NT2/D1 (cell line): Measurements from ENCODE around the gene DCLK3.

Source experiments
- SUZ12 ChIP-seq: IDR thresholded peaks from 2 replicates; pipeline ENCODE4 v1.6.1; 2011; ENCODE audit not compliant: insufficient read length, insufficient read depth; ENCODE audit errors: extremely low read depth
- YY1 ChIP-seq: IDR thresholded peaks from 2 replicates; pipeline ENCODE4 v1.6.1; 2011; ENCODE audit not compliant: insufficient read length, insufficient read depth
- ZNF274 ChIP-seq: IDR thresholded peaks from 2 replicates; pipeline ENCODE4 v1.6.1; 2011; ENCODE audit warnings: mild to moderate bottlenecking, low read depth, low read length

DNA sequence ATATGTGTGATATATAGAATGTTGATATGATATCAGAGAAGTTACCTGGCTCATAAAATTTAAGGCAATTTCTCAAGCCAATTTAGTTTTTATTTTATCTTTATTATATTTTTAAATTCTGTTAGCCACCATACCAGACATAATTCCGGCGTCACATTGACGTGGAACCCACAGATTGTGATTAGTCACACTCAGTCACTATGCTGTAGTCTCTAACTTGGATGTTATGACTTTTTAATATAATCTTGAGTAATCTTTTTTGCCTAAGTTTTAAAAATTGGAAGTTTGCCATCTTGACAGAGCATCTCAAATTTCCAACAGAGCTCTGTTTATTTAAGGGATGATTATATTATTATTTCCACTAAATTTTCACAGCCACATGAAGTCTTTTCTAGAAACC is 9.7 kb upstream of the DCLK3 start:
- TF ChIP-seq ZNF274: no peak
- TF ChIP-seq YY1: no peak
- no peak for TF ChIP-seq SUZ12
